Left cardiac atrium (tissue), 4 donors: ENCODE data around the gene ZC3H8. TPM values are rescaled to one million over a fixed set of nuclear protein-coding genes. Genes with fewer than 3 reads are reported as not detected.

Source experiments
- ATAC-seq, 2 donors: fragments of 200-7000 bp; cut with Tn5 transposase; one replicate each; pipeline ENCODE4 v1.9.1; 2020; ENCODE audit warnings: mild to moderate bottlenecking in 2 of 2, moderate library complexity in 2 of 2
- DNase-seq: peaks from one replicate; pipeline ENCODE4 v3.0.0-alpha.2; 2020
- intact Hi-C, 2 donors: fragments of 100-400 bp; cut with DNase I; formaldehyde crosslinking; loops; one replicate each; pipeline versions ENCODE4 v1.14.1 to v1.15.1; 2022 to 2023
- total RNA-seq, 2 donors: library from RNA; stranded (reverse); fragmentation: NEBNext Ultra II Directional; extraction: Animal tissue kit (Norgen Biotek cat#: 25700); gene quantifications; one replicate each; pipeline ENCODE4 v1.2.1, GENCODE V29; 2021
- donor health status: DM: no; HTN: yes; CAD: no.
- donor health status: DM: no; HTN: yes; CAD: no; lungs with severe emphysema.
- donor health status: DM: yes; HTN: yes; CAD: no.
- donor health status: Dilated cardiomyopathy.

Gene ZC3H8
- total RNA-seq, 2 donors from 2014 or later, result 8.8 to 10.0 TPM

DNA sequence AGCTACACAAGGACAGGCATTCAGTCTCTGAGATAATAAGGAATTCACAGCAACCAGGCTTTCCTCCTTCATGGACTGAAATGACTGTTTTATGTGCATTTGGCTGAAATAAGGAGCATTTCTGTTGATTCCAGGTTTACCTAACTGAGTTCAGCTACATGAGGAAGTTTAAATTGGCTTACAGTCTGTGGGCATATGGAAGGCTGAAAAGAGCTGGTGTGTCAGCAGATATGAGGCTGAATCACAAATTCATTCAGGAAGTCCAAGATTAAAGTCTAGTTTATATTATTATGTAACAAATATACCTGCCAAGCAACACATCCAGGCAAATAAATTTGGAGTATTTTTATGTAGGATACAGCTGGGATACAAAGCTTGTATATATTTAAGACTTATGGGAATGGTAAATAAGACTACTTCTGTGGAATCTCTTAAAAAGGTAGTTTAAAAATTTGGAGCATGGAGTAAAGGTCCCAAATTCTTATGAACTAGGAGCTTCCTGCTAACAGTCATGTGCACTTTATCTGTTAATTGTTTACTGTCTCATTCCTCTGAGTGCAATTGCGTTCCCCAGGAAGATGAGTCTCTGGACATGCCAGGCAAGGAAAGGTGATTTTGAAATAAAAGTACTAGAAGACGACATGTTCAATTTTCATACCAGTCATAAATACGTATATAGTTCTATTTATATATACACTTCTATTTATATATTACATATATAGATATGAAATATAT lies 53.0 kb downstream of the ZC3H8 start:
- DNase-seq (no peak), ATAC-seq (no peak)
- intact Hi-C loops, result no loop called here

DNA sequence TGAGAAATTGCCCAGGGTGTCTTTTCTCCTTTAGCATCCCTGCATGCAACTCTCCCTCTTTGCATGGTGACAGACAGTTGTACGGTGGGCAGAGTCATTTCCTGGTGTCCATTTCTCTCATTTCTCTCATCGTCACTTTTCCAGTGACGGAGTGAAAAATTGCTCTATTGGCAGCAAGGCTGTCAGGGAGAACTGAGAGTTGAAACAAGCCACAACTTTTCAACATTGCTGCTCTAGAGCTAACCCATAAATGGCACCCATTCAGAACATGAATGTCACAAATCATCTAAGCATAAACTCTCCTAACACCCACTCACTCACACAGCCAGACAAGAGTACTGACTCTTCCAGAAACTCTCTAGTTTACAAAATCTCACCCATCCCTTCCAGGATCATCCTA lies 55.7 kb downstream of the ZC3H8 start:
- DNase-seq (no peak), ATAC-seq (no peak)
- intact Hi-C loops, result no loop called here

GRCh38 chr2:112198780-112199179 lies 56.1 kb downstream of the ZC3H8 start:
- intact Hi-C loops, result no loop called here
- no peak for ATAC-seq
- no peak for DNase-seq

GRCh38 chr2:112197868-112198267 lies 57.0 kb downstream of the ZC3H8 start:
- ATAC-seq (no peak), DNase-seq (no peak)
- intact Hi-C loops, result no loop called here

- intact Hi-C loops, result no loop called here
- ATAC-seq (no peak), DNase-seq (no peak)
Measured at GRCh38 chr2:112195950-112196349, 58.9 kb downstream of the ZC3H8 start.

- intact Hi-C loops, result no loop called here
- no peak for ATAC-seq
- no peak for DNase-seq
Measured at GRCh38 chr2:112195167-112195766, 59.6 kb downstream of the ZC3H8 start.

DNA sequence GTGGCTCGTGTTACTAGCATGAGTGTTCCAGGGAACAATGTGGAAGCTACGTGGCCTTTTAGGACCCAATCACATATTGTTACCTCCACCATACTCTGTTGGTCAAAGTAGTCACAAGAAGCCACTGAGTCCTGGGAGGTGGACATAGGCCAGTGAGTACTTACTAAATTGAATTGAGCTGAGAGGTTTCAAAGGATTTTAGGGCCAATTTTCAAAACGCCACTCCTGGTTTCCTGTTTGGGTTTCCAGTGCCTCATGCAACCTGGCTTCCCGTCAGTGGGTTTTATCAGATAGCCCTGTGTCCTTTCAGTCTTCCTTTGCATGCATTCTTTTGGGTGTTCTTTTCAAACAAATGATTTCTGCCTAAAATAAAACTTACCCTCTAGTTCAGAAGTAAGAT lies 60.4 kb downstream of the ZC3H8 start:
- intact Hi-C loops, result no loop called here
- no peak for ATAC-seq
- DNase-seq, result no peak

DNA sequence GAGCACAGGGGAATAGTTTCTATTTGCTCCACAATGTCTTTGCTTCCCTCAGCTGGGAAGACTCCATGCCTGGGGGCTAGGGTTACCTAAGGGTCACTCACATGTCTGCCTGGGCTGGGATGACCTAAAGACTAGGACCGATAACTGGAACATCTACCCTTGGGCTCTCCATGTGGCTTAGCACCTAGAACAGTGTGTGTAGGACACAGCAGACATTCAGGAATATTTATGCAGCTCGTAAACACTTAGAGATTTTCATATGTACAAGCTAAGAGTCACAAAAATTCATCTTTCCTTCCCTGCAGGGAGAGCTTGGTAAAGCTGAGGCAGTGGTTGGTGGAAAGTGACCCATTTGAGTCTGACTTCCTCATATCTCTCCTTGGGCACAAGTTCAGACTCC lies 60.8 kb downstream of the ZC3H8 start:
- DNase-seq (no peak), ATAC-seq (no peak)
- intact Hi-C loops, result no loop called here

DNA sequence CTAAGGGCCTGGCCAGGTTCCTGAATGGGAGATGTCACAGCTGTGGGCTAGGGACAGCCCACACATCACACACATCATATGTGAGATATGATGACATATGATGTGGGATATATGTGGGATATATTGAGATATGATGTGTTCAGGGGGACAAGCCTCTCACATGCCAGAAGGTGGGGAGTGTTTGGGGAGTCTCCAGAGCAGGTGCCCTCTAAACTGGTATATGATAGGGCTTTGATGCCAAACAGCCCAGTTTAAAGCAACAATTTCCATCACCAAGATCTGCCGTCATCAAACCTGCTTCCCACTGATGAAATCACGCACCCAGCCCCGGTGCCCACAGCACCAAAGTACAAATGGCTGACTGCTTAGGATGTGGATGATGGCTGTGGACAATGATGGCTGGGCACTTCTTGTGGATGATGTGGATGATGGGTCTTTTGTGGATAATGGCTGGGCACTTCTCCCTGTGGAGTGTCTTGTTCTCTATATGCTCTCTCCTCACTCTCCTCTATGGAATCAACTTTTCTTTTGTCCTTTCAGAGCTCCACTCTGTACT lies 65.8 kb downstream of the ZC3H8 start:
- intact Hi-C loops, result no loop called here
- DNase-seq, result no peak

DNA sequence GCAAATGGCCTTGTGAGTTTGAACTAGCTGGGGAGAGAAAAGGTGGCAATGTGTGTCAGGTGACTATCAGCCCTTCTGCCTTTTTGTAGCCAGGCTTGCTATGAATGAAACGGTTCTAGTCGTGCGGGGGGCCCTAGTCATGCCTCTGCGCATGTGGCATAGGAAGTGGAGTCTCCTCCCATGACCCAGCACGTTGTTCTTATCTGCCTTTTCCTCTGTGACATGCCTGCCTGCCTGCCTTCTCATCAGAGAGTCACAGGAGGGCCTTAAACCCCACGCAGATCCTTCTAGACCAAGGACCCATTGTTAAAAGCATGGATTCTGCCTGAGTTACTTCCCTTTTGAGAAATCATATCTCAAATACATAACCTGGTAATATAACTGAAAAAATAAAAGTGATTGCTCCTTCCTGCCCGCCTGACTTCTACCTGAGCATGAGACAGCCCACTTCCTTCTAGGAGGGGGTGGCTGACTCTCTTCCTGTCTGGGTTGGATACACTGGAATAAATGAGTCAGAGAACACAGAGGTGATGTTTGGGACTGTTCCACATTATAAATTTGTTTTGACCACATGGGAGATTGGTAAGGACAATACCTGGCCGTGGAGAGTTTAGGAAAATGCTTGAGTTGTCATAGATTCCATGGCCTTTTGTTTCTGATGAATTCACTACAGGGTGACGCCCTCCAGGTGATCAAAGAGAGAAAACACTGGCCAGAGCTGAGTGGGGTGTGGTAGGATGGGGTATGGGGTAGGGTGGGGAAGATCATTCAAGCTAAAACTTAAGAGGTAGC lies 66.8 kb downstream of the ZC3H8 start:
- ATAC-seq (peak; percentile 23 to 63), DNase-seq (no peak)
- intact Hi-C loops, result no loop called here

More for the DNA sequence above, 65.8 kb downstream of the ZC3H8 start:
- no peak for ATAC-seq

GRCh38 chr2:112187046-112187715 lies 67.7 kb downstream of the ZC3H8 start:
- no peak for ATAC-seq

GRCh38 chr2:112185131-112185530 lies 69.7 kb downstream of the ZC3H8 start:
- no peak for ATAC-seq
- intact Hi-C loops, result no loop called here
- no peak for DNase-seq

More at GRCh38 chr2:112187046-112187715, 67.7 kb downstream of the ZC3H8 start:
- intact Hi-C loops, result no loop called here
- DNase-seq, result no peak

GRCh38 chr2:112184121-112184520 lies 70.7 kb downstream of the ZC3H8 start:
- DNase-seq (no peak), ATAC-seq (no peak)
- intact Hi-C loops, result no loop called here

GRCh38 chr2:112183327-112184025 lies 71.4 kb downstream of the ZC3H8 start:
- no peak for ATAC-seq
- DNase-seq, result no peak
- intact Hi-C loops, result no loop called here

GRCh38 chr2:112182581-112183034 lies 72.2 kb downstream of the ZC3H8 start:
- no peak for DNase-seq
- ATAC-seq, result no peak
- intact Hi-C loops, result no loop called here

GRCh38 chr2:112181571-112182290 lies 73.1 kb downstream of the ZC3H8 start:
- intact Hi-C loops, result no loop called here
- DNase-seq (no peak), ATAC-seq (peak; percentile 44 to 50)

GRCh38 chr2:112175958-112176573 lies 78.8 kb downstream of the ZC3H8 start:
- no peak for ATAC-seq
- intact Hi-C loops, result no loop called here
- DNase-seq, result no peak

DNA sequence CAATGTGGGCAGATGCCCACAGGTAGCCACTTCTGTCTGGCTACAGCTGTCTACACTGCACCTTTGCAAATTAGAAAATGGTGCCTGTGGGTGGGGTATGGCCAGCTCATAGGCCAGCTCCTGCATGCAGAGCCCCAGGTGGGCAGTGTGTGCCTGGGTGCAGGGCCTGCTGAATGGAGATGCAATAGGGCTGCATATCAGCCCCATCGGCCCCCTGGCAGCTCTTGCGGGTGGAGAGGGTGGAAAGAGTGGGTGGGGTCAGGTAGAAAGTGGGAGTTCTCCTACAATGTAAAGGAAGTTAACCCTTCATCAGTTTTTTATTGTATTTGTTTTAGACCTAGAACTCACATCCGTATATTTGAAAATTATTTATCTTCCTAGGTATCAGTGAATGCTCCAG lies 79.5 kb downstream of the ZC3H8 start:
- DNase-seq (no peak), ATAC-seq (no peak)
- intact Hi-C loops, result no loop called here
